Measurements from ENCODE around the gene PIGK.
A peak's percentile ranks its signal among the peaks of the same experiment; 100 is the strongest.

The PIGK gene

DNA sequence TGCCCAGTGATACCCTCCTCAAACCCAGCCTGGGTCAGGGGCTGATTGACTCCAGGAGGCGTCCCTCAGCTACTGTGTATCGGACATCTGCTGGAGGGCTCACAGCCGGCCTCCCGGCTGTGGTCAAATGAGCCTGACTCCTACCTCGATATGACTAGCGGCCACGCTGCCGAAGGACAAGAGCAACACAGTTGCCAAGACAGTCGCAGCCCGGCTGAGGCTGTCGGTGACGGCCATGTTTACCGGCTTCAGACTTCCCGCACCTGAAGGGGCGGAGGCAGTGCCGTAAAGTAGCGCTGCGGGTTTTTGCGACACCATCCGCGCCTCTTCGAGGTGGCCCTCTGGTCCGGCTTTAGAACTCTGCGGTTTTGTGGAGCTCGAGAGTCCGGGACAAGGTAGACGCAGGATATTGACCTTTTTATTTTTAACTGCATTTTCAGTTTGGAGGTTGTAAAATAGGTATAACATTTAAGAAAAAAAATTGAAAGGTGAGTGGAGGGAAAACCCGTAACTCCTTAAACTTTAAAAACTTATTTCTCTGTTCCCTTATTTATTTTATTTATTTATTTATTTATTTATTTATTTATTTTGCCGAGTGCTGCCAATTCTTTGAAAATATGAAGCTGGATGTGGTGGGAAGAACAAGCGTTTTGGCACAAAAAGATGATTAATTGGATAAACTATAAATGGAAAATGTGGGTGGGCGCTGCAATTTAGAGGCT lies at the start of gene PIGK (continued):
- TF ChIP-seq ZNF521 (tag by site-specific recombination; IDR thresholded peaks at IDR 0.05) (no peak), ZNF114 (tag by site-specific recombination; IDR thresholded peaks at IDR 0.05) (no peak), ZNF830 (tag by site-specific recombination; IDR thresholded peaks at IDR 0.05; ENCODE audit: low read depth) (no peak), ZNF768 (tag by site-specific recombination; IDR thresholded peaks at IDR 0.05) (0 out of 2 replicates have a peak, but pooled peaks have one; percentile 11), ZNF2 (tag by site-specific recombination; IDR thresholded peaks at IDR 0.05) (no peak; the same call in 1 of the 2 replicates), ZIC2 (tag by site-specific recombination; IDR thresholded peaks at IDR 0.05) (no peak), ZNF354C (tag by site-specific recombination; IDR thresholded peaks at IDR 0.05; ENCODE audit: borderline replicate concordance, low read depth) (no peak), ZNF529 (tag by site-specific recombination; IDR thresholded peaks at IDR 0.05; ENCODE audit: insufficient replicate concordance) (no peak), ZNF561 (tag by site-specific recombination; IDR thresholded peaks at IDR 0.05; ENCODE audit: borderline replicate concordance) (no peak), ZNF707 (tag by site-specific recombination; IDR thresholded peaks at IDR 0.05) (no peak), ZNF585B (tag by site-specific recombination; IDR thresholded peaks at IDR 0.05) (no peak), ZNF324 (tag by site-specific recombination; IDR thresholded peaks at IDR 0.05) (no peak), ZNF394 (tag by site-specific recombination; IDR thresholded peaks at IDR 0.05; ENCODE audit: borderline replicate concordance) (0 out of 2 replicates have a peak, but pooled peaks have one; percentile 15), ZNF426 (tag by site-specific recombination; IDR thresholded peaks at IDR 0.05) (no peak), MZF1 (tag by site-specific recombination; IDR thresholded peaks at IDR 0.05; ENCODE audit: borderline replicate concordance) (no peak), ZNF10 (tag by site-specific recombination; IDR thresholded peaks at IDR 0.05) (no peak), ZNF549 (tag by site-specific recombination; IDR thresholded peaks at IDR 0.05) (no peak), ZNF600 (tag by site-specific recombination; IDR thresholded peaks at IDR 0.05) (peak; percentile 66), IKZF3 (tag by site-specific recombination; IDR thresholded peaks at IDR 0.05) (no peak), KLF9 (tag by site-specific recombination; IDR thresholded peaks at IDR 0.05; ENCODE audit: low read depth) (peak; percentile 39; the same call in 1 of the 2 replicates), YY1 (tag by site-specific recombination; IDR thresholded peaks at IDR 0.05) (peak; percentile 75), TCF7L2 (IDR thresholded peaks at IDR 0.05; ENCODE audit: borderline replicate concordance, low read depth, low read length) (no peak)
- TF ChIP-seq, protein P1, sequence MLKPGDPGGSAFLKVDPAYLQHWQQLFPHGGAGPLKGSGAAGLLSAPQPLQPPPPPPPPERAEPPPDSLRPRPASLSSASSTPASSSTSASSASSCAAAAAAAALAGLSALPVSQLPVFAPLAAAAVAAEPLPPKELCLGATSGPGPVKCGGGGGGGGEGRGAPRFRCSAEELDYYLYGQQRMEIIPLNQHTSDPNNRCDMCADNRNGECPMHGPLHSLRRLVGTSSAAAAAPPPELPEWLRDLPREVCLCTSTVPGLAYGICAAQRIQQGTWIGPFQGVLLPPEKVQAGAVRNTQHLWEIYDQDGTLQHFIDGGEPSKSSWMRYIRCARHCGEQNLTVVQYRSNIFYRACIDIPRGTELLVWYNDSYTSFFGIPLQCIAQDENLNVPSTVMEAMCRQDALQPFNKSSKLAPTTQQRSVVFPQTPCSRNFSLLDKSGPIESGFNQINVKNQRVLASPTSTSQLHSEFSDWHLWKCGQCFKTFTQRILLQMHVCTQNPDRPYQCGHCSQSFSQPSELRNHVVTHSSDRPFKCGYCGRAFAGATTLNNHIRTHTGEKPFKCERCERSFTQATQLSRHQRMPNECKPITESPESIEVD (tag by site-specific recombination; IDR thresholded peaks at IDR 0.05), result no peak
- TF ChIP-seq, protein P2, sequence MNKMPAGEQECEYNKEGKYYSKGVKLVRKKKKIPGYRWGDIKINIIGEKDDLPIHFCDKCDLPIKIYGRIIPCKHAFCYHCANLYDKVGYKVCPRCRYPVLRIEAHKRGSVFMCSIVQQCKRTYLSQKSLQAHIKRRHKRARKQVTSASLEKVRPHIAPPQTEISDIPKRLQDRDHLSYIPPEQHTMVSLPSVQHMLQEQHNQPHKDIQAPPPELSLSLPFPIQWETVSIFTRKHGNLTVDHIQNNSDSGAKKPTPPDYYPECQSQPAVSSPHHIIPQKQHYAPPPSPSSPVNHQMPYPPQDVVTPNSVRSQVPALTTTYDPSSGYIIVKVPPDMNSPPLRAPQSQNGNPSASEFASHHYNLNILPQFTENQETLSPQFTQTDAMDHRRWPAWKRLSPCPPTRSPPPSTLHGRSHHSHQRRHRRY (tag by site-specific recombination; IDR thresholded peaks at IDR 0.05), result no peak
- TF ChIP-seq, protein P3, sequence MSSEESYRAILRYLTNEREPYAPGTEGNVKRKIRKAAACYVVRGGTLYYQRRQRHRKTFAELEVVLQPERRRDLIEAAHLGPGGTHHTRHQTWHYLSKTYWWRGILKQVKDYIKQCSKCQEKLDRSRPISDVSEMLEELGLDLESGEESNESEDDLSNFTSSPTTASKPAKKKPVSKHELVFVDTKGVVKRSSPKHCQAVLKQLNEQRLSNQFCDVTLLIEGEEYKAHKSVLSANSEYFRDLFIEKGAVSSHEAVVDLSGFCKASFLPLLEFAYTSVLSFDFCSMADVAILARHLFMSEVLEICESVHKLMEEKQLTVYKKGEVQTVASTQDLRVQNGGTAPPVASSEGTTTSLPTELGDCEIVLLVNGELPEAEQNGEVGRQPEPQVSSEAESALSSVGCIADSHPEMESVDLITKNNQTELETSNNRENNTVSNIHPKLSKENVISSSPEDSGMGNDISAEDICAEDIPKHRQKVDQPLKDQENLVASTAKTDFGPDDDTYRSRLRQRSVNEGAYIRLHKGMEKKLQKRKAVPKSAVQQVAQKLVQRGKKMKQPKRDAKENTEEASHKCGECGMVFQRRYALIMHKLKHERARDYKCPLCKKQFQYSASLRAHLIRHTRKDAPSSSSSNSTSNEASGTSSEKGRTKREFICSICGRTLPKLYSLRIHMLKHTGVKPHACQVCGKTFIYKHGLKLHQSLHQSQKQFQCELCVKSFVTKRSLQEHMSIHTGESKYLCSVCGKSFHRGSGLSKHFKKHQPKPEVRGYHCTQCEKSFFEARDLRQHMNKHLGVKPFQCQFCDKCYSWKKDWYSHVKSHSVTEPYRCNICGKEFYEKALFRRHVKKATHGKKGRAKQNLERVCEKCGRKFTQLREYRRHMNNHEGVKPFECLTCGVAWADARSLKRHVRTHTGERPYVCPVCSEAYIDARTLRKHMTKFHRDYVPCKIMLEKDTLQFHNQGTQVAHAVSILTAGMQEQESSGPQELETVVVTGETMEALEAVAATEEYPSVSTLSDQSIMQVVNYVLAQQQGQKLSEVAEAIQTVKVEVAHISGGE (tag by site-specific recombination; conservative IDR thresholded peaks at IDR 0.05; ENCODE audit: low read depth), result 0 out of 2 replicates have a peak, but pooled peaks have one; percentile 25
- TF ChIP-seq, protein P4, sequence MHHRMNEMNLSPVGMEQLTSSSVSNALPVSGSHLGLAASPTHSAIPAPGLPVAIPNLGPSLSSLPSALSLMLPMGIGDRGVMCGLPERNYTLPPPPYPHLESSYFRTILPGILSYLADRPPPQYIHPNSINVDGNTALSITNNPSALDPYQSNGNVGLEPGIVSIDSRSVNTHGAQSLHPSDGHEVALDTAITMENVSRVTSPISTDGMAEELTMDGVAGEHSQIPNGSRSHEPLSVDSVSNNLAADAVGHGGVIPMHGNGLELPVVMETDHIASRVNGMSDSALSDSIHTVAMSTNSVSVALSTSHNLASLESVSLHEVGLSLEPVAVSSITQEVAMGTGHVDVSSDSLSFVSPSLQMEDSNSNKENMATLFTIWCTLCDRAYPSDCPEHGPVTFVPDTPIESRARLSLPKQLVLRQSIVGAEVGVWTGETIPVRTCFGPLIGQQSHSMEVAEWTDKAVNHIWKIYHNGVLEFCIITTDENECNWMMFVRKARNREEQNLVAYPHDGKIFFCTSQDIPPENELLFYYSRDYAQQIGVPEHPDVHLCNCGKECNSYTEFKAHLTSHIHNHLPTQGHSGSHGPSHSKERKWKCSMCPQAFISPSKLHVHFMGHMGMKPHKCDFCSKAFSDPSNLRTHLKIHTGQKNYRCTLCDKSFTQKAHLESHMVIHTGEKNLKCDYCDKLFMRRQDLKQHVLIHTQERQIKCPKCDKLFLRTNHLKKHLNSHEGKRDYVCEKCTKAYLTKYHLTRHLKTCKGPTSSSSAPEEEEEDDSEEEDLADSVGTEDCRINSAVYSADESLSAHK (tag by site-specific recombination; IDR thresholded peaks at IDR 0.05), result no peak
- TF ChIP-seq, protein P5, sequence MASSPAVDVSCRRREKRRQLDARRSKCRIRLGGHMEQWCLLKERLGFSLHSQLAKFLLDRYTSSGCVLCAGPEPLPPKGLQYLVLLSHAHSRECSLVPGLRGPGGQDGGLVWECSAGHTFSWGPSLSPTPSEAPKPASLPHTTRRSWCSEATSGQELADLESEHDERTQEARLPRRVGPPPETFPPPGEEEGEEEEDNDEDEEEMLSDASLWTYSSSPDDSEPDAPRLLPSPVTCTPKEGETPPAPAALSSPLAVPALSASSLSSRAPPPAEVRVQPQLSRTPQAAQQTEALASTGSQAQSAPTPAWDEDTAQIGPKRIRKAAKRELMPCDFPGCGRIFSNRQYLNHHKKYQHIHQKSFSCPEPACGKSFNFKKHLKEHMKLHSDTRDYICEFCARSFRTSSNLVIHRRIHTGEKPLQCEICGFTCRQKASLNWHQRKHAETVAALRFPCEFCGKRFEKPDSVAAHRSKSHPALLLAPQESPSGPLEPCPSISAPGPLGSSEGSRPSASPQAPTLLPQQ (tag by site-specific recombination; IDR thresholded peaks at IDR 0.05), result no peak
- TF ChIP-seq, protein P6, sequence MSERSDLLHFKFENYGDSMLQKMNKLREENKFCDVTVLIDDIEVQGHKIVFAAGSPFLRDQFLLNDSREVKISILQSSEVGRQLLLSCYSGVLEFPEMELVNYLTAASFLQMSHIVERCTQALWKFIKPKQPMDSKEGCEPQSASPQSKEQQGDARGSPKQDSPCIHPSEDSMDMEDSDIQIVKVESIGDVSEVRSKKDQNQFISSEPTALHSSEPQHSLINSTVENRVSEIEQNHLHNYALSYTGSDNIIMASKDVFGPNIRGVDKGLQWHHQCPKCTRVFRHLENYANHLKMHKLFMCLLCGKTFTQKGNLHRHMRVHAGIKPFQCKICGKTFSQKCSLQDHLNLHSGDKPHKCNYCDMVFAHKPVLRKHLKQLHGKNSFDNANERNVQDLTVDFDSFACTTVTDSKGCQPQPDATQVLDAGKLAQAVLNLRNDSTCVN (tag by site-specific recombination; optimal IDR thresholded peaks at IDR 0.05), result no peak
